ENCODE measurements around the gene CACNA2D2.

DNA sequence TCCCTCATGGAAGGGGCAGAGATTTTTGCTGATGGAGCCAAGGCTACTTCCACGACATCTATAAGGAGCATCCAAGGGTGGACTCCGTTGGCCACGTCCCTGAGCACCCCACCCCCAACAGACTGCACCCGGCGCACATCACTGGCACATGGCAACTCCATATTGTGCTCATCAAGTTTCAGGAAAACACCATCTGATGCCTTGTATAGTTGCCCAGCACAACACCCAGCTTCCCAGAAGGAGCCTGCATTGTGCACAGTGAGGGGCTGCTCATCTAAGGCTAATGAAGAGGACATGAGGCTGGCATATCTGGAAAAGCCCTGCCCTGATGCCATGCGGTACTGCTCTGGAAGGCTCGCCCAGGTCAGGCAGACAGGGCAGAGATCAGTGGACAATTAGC lies 15.0 kb upstream of the CACNA2D2 start:
- TF ChIP-seq, protein P1, sequence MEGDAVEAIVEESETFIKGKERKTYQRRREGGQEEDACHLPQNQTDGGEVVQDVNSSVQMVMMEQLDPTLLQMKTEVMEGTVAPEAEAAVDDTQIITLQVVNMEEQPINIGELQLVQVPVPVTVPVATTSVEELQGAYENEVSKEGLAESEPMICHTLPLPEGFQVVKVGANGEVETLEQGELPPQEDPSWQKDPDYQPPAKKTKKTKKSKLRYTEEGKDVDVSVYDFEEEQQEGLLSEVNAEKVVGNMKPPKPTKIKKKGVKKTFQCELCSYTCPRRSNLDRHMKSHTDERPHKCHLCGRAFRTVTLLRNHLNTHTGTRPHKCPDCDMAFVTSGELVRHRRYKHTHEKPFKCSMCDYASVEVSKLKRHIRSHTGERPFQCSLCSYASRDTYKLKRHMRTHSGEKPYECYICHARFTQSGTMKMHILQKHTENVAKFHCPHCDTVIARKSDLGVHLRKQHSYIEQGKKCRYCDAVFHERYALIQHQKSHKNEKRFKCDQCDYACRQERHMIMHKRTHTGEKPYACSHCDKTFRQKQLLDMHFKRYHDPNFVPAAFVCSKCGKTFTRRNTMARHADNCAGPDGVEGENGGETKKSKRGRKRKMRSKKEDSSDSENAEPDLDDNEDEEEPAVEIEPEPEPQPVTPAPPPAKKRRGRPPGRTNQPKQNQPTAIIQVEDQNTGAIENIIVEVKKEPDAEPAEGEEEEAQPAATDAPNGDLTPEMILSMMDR (conservative IDR thresholded peaks at IDR 0.05; ENCODE audit: low read depth, low read length), result no peak
- TF ChIP-seq POLR2A (IDR thresholded peaks at IDR 0.05; ENCODE audit: low read depth, low read length) (no peak), MXI1 (IDR thresholded peaks at IDR 0.05; ENCODE audit: borderline replicate concordance, low read depth, low read length) (no peak), BHLHE40 (IDR thresholded peaks at IDR 0.05; ENCODE audit: low read depth, low read length) (no peak), CEBPB (IDR thresholded peaks at IDR 0.05; ENCODE audit: low read depth, low read length) (no peak)
- TF ChIP-seq, protein P2, sequence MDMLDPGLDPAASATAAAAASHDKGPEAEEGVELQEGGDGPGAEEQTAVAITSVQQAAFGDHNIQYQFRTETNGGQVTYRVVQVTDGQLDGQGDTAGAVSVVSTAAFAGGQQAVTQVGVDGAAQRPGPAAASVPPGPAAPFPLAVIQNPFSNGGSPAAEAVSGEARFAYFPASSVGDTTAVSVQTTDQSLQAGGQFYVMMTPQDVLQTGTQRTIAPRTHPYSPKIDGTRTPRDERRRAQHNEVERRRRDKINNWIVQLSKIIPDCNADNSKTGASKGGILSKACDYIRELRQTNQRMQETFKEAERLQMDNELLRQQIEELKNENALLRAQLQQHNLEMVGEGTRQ (IDR thresholded peaks at IDR 0.05; ENCODE audit: low read depth, low read length), result no peak
